Gastrocnemius medialis (tissue), 4 donors: ENCODE measurements around the gene CLDND2. TPM values are rescaled to one million over a fixed set of nuclear protein-coding genes. Genes with fewer than 3 reads are reported as not detected.

Experiments used
- ATAC-seq, 2 donors: fragments of 150-250 bp; one replicate each; pipeline ENCODE4 v1.9.1; 2016
- DNase-seq, 2 donors: peaks; one replicate each; pipeline ENCODE4 v3.0.0-alpha.2; 2019
- H3K27ac ChIP-seq, 4 donors: fragments of 200-600 bp; sonication (generic); 1 replicate in 1 of 4; 2 replicates in 3 of 4; pipeline ENCODE4 v1.5.1; 2016 to 2018; ENCODE audit warnings: mild to moderate bottlenecking in 2 of 4, moderate library complexity in 1 of 4
- H3K27me3 ChIP-seq, 3 donors: fragments of 200-600 bp; sonication (generic) in 2 of 3; 1 replicate in 1 of 3; 2 replicates in 2 of 3; pipeline versions ENCODE4 v1.5.1 to v1.6.0; 2016 to 2019; ENCODE audit warnings: mild to moderate bottlenecking in 1 of 3, moderate library complexity in 1 of 3
- H3K36me3 ChIP-seq, 2 donors: fragments of 200-600 bp; sonication (generic) in 1 of 2; one replicate each; pipeline ENCODE4 v1.5.1; 2017 to 2018
- H3K4me1 ChIP-seq, 2 donors: fragments of 200-600 bp; sonication (generic) in 1 of 2; one replicate each; pipeline ENCODE4 v1.5.1; 2016 to 2017; ENCODE audit warnings: mild to moderate bottlenecking in 2 of 2
- H3K4me3 ChIP-seq, 4 donors: fragments of 200-600 bp; sonication (generic) in 3 of 4; 1 replicate in 1 of 4; 2 replicates in 3 of 4; pipeline ENCODE4 v1.5.1; 2016 to 2019; ENCODE audit warnings: mild to moderate bottlenecking in 2 of 4
- H3K9me3 ChIP-seq, 3 donors: fragments of 200-600 bp; sonication (generic) in 2 of 3; 1 replicate in 1 of 3; 2 replicates in 2 of 3; pipeline ENCODE4 v1.5.1; 2016 to 2019
- POLR2A ChIP-seq, 2 donors: fragments of 450-650 bp; IDR thresholded peaks; one replicate each; pipeline ENCODE4 v1.6.1; 2017; ENCODE audit warnings: antibody characterized with exemption in 2 of 2, mild to moderate bottlenecking in 2 of 2, moderate library complexity in 2 of 2
- in situ Hi-C, 4 donors: fragments of 200-750 bp; cut with MboI; loops; one replicate each; pipeline versions ENCODE4 v1.15.0 to v1.8.0; 2017; ENCODE audit warnings: low sequenced_read_pairs in 4 of 4
- intact Hi-C: fragments of 100-400 bp; cut with DNase I; formaldehyde crosslinking; loops from one replicate; pipeline ENCODE4 v1.15.1; 2023; ENCODE audit warnings: low total_unique reads
- total RNA-seq, 4 donors: library from RNA; depleted of rRNA; stranded (reverse); fragments of >200 nt; gene quantifications; one replicate each; pipeline versions ENCODE4 v1.1.0 to v1.2.3, GENCODE V29; 2016
- TF ChIP-seq, protein P1 (sequence below), 5 experiments: fragments of 450-650 bp in 3 of 5; fragments of 200-600 bp in 2 of 5; sonication (generic) in 2 of 5; IDR thresholded peaks in 4 of 5; conservative IDR thresholded peaks in 1 of 5; 1 replicate in 4 of 5; 2 replicates in 1 of 5; pipeline ENCODE4 v1.5.1; 2016 to 2019; ENCODE audit warnings: antibody characterized with exemption in 5 of 5, mild to moderate bottlenecking in 3 of 5, moderate library complexity in 3 of 5

CLDND2 gene
- total RNA-seq, 4 donors from 2014 or later: not detected

DNA sequence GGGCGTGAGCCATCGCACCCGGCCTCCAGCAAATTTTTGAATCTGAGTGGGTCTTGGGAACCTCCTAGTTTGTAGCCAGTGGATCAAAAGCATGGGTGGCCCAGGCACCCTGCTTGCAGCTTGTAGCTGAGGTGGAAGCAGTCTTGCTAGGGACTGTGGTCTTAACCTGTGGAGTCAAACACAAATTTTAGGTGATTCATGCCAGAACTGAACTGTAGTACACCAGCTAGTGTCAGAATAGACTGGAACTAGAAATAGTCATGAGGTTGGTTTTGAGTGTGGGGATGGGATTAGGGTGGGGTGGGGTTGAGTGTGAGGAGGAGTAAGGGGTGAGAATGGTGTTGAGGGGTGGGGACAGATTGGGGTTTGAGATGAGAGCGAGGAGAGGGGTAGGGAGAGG is 13.2 kb upstream of the CLDND2 start:
- TF ChIP-seq POLR2A (IDR thresholded peaks at IDR 0.05): no peak
- TF ChIP-seq, protein P1, sequence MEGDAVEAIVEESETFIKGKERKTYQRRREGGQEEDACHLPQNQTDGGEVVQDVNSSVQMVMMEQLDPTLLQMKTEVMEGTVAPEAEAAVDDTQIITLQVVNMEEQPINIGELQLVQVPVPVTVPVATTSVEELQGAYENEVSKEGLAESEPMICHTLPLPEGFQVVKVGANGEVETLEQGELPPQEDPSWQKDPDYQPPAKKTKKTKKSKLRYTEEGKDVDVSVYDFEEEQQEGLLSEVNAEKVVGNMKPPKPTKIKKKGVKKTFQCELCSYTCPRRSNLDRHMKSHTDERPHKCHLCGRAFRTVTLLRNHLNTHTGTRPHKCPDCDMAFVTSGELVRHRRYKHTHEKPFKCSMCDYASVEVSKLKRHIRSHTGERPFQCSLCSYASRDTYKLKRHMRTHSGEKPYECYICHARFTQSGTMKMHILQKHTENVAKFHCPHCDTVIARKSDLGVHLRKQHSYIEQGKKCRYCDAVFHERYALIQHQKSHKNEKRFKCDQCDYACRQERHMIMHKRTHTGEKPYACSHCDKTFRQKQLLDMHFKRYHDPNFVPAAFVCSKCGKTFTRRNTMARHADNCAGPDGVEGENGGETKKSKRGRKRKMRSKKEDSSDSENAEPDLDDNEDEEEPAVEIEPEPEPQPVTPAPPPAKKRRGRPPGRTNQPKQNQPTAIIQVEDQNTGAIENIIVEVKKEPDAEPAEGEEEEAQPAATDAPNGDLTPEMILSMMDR (IDR thresholded peaks at IDR 0.05 in 4 of 5, conservative IDR thresholded peaks at IDR 0.05 in 1 of 5): no peak
- in situ Hi-C loops: no loop called here
- no peak for DNase-seq

DNA sequence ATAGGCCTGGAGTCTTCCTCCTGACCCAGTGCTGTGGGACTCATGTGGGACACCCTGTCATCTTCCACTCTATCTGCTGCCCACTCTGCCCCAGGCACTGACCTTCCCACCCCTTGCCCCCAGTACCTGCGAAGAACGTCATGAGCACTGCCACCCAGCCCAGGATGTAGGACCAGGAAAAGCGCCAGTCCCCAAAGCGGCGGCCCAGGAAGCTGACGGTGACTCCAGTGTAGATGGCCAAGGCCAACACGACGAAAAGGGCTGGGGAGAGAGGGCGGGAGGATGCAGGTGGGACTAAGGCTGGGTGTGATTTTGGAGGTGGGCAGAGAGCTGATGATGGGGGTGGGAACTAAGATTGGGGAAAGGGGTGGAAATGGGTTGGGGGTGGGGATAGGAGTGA is 11.6 kb upstream of the CLDND2 start:
- DNase-seq (no peak), ATAC-seq (no peak)
- H3K4me3 ChIP-seq: no peak overlapping the region
- H3K27ac ChIP-seq: no peak overlapping the region
- in situ Hi-C loops (no loop called here), intact Hi-C loops (no loop called here)
- no peaks in the 10 kb centered on the region for H3K9me3 ChIP-seq
- no peaks in the 10 kb centered on the region for H3K36me3 ChIP-seq
- TF ChIP-seq, protein P1 (IDR thresholded peaks at IDR 0.05 in 4 of 5, conservative IDR thresholded peaks at IDR 0.05 in 1 of 5): no peak
- no peak for TF ChIP-seq POLR2A (IDR thresholded peaks at IDR 0.05)
- H3K4me1 ChIP-seq: no peaks in the 10 kb centered on the region
- H3K27me3 ChIP-seq: no peaks in the 10 kb centered on the region

More for the DNA sequence above, 13.2 kb upstream of the CLDND2 start:
- Histone ChIP-seq H3K27me3 (no peaks in the 10 kb centered on the region), H3K9me3 (no peaks in the 10 kb centered on the region), H3K27ac (no peak overlapping the region), H3K4me1 (no peaks in the 10 kb centered on the region), H3K4me3 (no peak overlapping the region), H3K36me3 (no peaks in the 10 kb centered on the region)
- no peak for ATAC-seq
- intact Hi-C loops: no loop called here

DNA sequence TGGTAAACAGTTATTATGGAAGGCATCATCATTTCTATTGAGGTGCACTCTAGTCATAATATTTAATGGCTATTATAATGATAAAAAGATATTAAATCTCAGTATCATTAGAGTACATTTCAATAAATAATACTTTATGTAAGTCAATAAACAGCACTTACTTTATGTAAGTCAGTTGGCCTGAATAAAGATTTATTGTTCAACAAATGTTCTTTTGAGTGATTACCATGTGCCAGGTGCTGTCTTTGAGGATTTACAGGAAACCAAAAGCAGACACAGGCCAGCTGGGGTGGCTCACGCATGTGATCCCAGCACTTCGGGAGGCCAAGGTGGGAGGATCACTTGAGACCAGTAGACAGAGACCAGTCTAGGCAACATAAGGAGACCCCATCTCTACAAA is 8.6 kb upstream of the CLDND2 start:
- Histone ChIP-seq H3K4me1 (no peaks in the 10 kb centered on the region), H3K27me3 (no peaks in the 10 kb centered on the region), H3K4me3 (no peak overlapping the region), H3K36me3 (no peaks in the 10 kb centered on the region), H3K27ac (no peak overlapping the region), H3K9me3 (no peaks in the 10 kb centered on the region)
- no peak for ATAC-seq
- no peak for DNase-seq
- in situ Hi-C loops: no loop called here
- intact Hi-C loops: no loop called here
- TF ChIP-seq POLR2A (IDR thresholded peaks at IDR 0.05): no peak
- TF ChIP-seq, protein P1 (IDR thresholded peaks at IDR 0.05 in 4 of 5, conservative IDR thresholded peaks at IDR 0.05 in 1 of 5): no peak

DNA sequence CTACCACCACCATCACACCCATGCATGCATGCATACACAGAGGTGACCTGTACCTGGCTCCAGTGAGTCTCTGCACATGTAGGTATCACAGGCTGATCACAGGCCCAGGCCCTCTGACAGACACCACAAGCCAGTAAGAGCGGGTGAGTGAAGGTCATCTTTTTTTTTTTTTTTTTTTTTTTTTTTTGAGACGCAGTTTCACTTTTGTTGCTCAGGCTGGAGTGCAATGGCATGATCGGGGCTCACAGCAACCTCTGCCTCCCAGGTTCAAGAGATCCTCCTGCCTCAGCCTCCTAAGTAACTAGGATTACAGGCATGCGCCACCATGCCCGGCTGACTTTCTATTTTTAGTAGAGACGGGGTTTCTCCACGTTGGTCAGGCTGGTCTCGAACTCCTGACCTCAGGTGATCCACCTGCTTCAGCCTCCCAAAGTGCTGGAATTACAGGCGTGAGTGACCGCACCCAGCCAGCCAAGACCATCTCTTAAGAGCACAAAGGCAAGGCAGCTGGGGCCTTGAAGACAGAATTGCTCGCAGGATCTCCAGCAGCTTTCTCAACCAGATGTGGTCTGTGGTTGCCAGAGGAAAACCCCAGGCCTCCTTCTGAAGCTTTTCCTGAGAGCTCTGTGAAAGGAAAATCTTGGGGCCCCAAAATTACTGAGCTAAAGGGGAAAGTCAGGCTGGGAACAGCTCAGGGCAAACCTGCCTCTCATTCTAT is 6.9 kb upstream of the CLDND2 start:
- no peak for ATAC-seq
- Histone ChIP-seq H3K27ac (no peak overlapping the region), H3K4me3 (no peak overlapping the region), H3K27me3 (no peaks in the 10 kb centered on the region), H3K4me1 (no peaks in the 10 kb centered on the region), H3K9me3 (no peaks in the 10 kb centered on the region), H3K36me3 (no peaks in the 10 kb centered on the region)
- TF ChIP-seq, protein P1 (IDR thresholded peaks at IDR 0.05 in 4 of 5, conservative IDR thresholded peaks at IDR 0.05 in 1 of 5): no peak
- TF ChIP-seq POLR2A (IDR thresholded peaks at IDR 0.05): no peak
- no peak for DNase-seq
- in situ Hi-C loops (no loop called here), intact Hi-C loops (no loop called here)
